Keratinocyte (primary cell): ENCODE measurements around the gene ZMAT3. TPM values are rescaled to one million over a fixed set of nuclear protein-coding genes. Genes with fewer than 3 reads are reported as not detected.

Experiments used
- DNase-seq: peaks from one replicate; pipeline ENCODE4 v3.0.0-alpha.2; 2011; ENCODE audit warnings: low read depth, missing footprints, low spot score
- FAIRE-seq: peaks from 2 replicates; lab custom pipeline; 2011; peaks lifted over from hg19 to GRCh38; lab: Jason Lieb, UNC
- H2AFZ ChIP-seq: 2 replicates; pipeline ENCODE4 v1.6.0; 2012; ENCODE audit warnings: low read length, control low read depth, inconsistent platforms; ENCODE audit not compliant: control insufficient read depth
- H3K27ac ChIP-seq: 2 replicates; pipeline ENCODE4 v1.5.1; 2011; ENCODE audit warnings: low read length; ENCODE audit not compliant: control insufficient read depth, insufficient read depth
- H3K27me3 ChIP-seq: 3 replicates; pipeline ENCODE4 v1.6.0; 2011; ENCODE audit warnings: low read length; ENCODE audit not compliant: control insufficient read depth, insufficient read depth; ENCODE audit errors: extremely low read depth
- H3K36me3 ChIP-seq, 2 experiments: 2 replicates in 1 of 2; 3 replicates in 1 of 2; pipeline ENCODE4 v1.5.1; 2011; ENCODE audit warnings: low read length in 2 of 2, mild to moderate bottlenecking in 1 of 2; ENCODE audit not compliant: control insufficient read depth in 2 of 2, insufficient read depth in 2 of 2; ENCODE audit errors: extremely low read depth in 1 of 2
- H3K4me1 ChIP-seq: 3 replicates; pipeline ENCODE4 v1.5.1; 2011; ENCODE audit warnings: low read length; ENCODE audit not compliant: control insufficient read depth, insufficient read depth; ENCODE audit errors: extremely low read depth
- H3K4me2 ChIP-seq: 3 replicates; pipeline ENCODE4 v1.6.0; 2011; ENCODE audit warnings: low read depth, low read length; ENCODE audit not compliant: control insufficient read depth, insufficient read depth; ENCODE audit errors: extremely low read depth
- H3K4me3 ChIP-seq, 3 experiments: fragments of 200-600 bp in 1 of 3; sonication (generic) in 1 of 3; 2 replicates in 2 of 3; 3 replicates in 1 of 3; pipeline ENCODE4 v1.5.1; 2011 to 2016; ENCODE audit warnings: low read length in 3 of 3, mild to moderate bottlenecking in 3 of 3, control low read depth in 2 of 3, inconsistent platforms in 1 of 3, low read depth in 1 of 3, mixed read lengths in 1 of 3, mixed run types in 1 of 3, moderate library complexity in 1 of 3; ENCODE audit not compliant: control insufficient read depth in 2 of 3, insufficient read depth in 2 of 3; ENCODE audit errors: extremely low read depth in 1 of 3
- H3K79me2 ChIP-seq: 2 replicates; pipeline ENCODE4 v1.6.0; 2012; ENCODE audit warnings: low read length; ENCODE audit not compliant: control insufficient read depth, insufficient read depth
- H3K9ac ChIP-seq: 3 replicates; pipeline ENCODE4 v1.6.0; 2011; ENCODE audit warnings: low read length; ENCODE audit not compliant: control insufficient read depth, insufficient read depth; ENCODE audit errors: extremely low read depth
- H3K9me1 ChIP-seq: 3 replicates; pipeline ENCODE4 v1.6.0; 2011; ENCODE audit warnings: low read length; ENCODE audit not compliant: control insufficient read depth, insufficient read depth; ENCODE audit errors: extremely low read depth
- H3K9me3 ChIP-seq: 2 replicates; pipeline ENCODE4 v1.5.1; 2012; ENCODE audit warnings: low read depth, low read length; ENCODE audit not compliant: control insufficient read depth
- H4K20me1 ChIP-seq: 3 replicates; pipeline ENCODE4 v1.6.0; 2011; ENCODE audit warnings: low read length; ENCODE audit not compliant: control insufficient read depth, insufficient read depth; ENCODE audit errors: extremely low read depth
- EZH2 ChIP-seq: IDR thresholded peaks from one replicate; pipeline ENCODE4 v1.6.1; 2012; ENCODE audit warnings: inconsistent platforms, mild to moderate bottlenecking, low read length, moderate library complexity
- dilution Hi-C: fragments of 300-500 bp; cut with MboI; formaldehyde crosslinking; loops from one replicate; pipeline ENCODE4 v1.7.0; 2020; ENCODE audit warnings: low sequenced_read_pairs; ENCODE audit not compliant: extremely low pct_ligation_motif_present
- polyA plus RNA-seq, 5 experiments: library from polyadenylated mRNA; depleted of rRNA in 3 of 5; stranded (reverse) in 3 of 5; stranded (forward) in 1 of 5; unstranded in 1 of 5; fragments of >200 nt; gene quantifications; 1 replicate in 1 of 5; 2 replicates in 3 of 5; 3 replicates in 1 of 5; pipeline versions ENCODE4 v1.2.1 to v1.2.3, GENCODE V29; 2011 to 2012; ENCODE audit warnings: missing spikeins in 2 of 5, low read depth in 1 of 5, low replicate concordance in 1 of 5
- TF ChIP-seq, protein P1 (sequence below), 3 experiments: IDR thresholded peaks in 1 of 3; conservative IDR thresholded peaks in 1 of 3; optimal IDR thresholded peaks in 1 of 3; 2 replicates in 2 of 3; 3 replicates in 1 of 3; pipeline versions ENCODE3 to v1.5.1; 2011; ENCODE audit warnings: low read length in 3 of 3, mild to moderate bottlenecking in 3 of 3, moderate library complexity in 2 of 3, control low read depth in 1 of 3, inconsistent platforms in 1 of 3; ENCODE audit not compliant: insufficient read depth in 2 of 3; ENCODE audit errors: extremely low read depth in 1 of 3

The ZMAT3 gene
- polyA plus RNA-seq, 1 donor (not counting 4 experiments of a cell fraction or from before 2014, with no cell fraction given): 15.5 TPM

DNA sequence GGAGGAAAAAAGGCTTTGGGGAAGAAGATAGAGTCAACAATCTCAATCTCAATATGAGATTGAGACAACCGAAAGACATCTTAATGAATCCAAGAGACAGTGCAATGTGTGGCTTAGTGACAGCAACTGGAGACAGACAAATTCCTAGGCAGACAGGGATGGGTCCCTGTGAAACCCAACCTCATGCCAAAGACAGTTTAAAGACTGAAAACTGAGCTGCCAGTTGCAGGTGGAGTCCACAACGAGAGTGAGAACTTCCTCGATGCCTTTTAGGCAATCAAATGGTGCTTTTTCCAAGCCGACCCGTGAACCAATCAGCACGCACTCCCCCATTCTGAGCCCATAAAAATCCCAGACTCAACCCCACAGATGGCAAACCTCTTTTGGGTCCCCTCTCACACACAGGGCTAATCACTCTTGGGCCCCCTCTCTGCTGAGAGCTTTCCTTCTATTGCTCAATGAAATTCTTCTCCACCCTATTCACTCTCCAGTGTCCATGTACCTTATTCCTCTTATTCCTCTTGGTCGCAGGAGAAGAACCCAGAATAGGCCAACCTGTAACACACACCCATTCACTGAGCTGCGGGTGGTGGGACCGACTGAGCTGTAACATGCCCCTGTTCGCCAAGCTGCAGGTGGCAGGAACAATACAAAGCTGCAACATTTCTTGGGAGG lies 34.8 kb downstream of the ZMAT3 start:
- Histone ChIP-seq H3K9ac (peak overlapping the region; percentile 28), H3K9me3 (no peaks in the 10 kb centered on the region), H3K4me2 (peak overlapping the region; percentile 61), H3K27ac (peak overlapping the region; percentile 20), H3K4me3 (peak overlapping the region in 2 of 3 experiments; percentile 19 to 61), H3K27me3 (no peaks in the 10 kb centered on the region), H3K79me2 (peaks cover 47% of the 10 kb centered on the region), H3K4me1 (peaks cover 23% of the 10 kb centered on the region), H3K9me1 (no peaks in the 10 kb centered on the region), H4K20me1 (no peaks in the 10 kb centered on the region), H3K36me3 (no peaks in the 10 kb centered on the region), H2AFZ (peak overlapping the region; percentile 49)
- dilution Hi-C loops: no loop called here
- TF ChIP-seq, protein P1, sequence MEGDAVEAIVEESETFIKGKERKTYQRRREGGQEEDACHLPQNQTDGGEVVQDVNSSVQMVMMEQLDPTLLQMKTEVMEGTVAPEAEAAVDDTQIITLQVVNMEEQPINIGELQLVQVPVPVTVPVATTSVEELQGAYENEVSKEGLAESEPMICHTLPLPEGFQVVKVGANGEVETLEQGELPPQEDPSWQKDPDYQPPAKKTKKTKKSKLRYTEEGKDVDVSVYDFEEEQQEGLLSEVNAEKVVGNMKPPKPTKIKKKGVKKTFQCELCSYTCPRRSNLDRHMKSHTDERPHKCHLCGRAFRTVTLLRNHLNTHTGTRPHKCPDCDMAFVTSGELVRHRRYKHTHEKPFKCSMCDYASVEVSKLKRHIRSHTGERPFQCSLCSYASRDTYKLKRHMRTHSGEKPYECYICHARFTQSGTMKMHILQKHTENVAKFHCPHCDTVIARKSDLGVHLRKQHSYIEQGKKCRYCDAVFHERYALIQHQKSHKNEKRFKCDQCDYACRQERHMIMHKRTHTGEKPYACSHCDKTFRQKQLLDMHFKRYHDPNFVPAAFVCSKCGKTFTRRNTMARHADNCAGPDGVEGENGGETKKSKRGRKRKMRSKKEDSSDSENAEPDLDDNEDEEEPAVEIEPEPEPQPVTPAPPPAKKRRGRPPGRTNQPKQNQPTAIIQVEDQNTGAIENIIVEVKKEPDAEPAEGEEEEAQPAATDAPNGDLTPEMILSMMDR (optimal IDR thresholded peaks at IDR 0.05 in 1 of 3, IDR thresholded peaks at IDR 0.05 in 1 of 3, conservative IDR thresholded peaks at IDR 0.05 in 1 of 3; ENCODE audit: extremely low read depth in 1 of 3, insufficient read depth in 2 of 3, low read length in 3 of 3): no peak
- TF ChIP-seq EZH2: no peak
- DNase-seq (no peak), FAIRE-seq (no peak)

DNA sequence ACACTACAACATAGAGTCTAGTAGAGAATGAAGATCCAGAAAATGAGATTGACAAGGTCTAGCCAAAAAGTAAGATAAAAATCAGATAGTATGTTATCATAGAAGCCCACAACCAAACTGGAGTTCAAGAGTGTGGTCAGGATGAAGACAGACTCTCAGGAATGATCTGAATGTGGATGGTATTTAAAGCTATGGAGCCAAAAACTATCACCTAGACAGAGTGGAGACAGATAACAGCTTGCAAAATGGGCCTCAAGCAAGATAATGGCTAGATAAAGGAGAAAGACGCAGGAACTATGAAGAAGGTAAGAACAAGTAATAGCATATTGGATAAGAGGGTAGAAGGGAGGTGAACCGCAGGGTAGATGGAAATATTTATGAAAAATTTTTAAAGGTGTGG lies 35.4 kb downstream of the ZMAT3 start:
- TF ChIP-seq, protein P1 (optimal IDR thresholded peaks at IDR 0.05 in 1 of 3, IDR thresholded peaks at IDR 0.05 in 1 of 3, conservative IDR thresholded peaks at IDR 0.05 in 1 of 3; ENCODE audit: extremely low read depth in 1 of 3, insufficient read depth in 2 of 3, low read length in 3 of 3): no peak
- Histone ChIP-seq H2AFZ (no peak overlapping the region), H3K27ac (no peak overlapping the region), H3K27me3 (no peaks in the 10 kb centered on the region), H3K36me3 (no peaks in the 10 kb centered on the region), H3K4me1 (peaks cover 23% of the 10 kb centered on the region), H3K9me3 (no peaks in the 10 kb centered on the region), H4K20me1 (no peaks in the 10 kb centered on the region), H3K9me1 (no peaks in the 10 kb centered on the region), H3K4me3 (no peak overlapping the region), H3K79me2 (peaks cover 43% of the 10 kb centered on the region), H3K4me2 (no peak overlapping the region), H3K9ac (no peak overlapping the region)
- FAIRE-seq: no peak
- DNase-seq: no peak
- dilution Hi-C loops: no loop called here
